Karpas-422 (cell line): Measurements from ENCODE around the gene TUSC2. TPM values are rescaled to one million over a fixed set of nuclear protein-coding genes. Genes with fewer than 3 reads are reported as not detected.

ENCODE experiments used
- DNase-seq: peaks from one replicate; pipeline ENCODE4 v3.0.0-alpha.2; 2015
- H2AFZ ChIP-seq: fragments of 200-600 bp; sonication (generic); 2 replicates; pipeline ENCODE4 v1.6.1; 2014; ENCODE audit warnings: antibody characterized with exemption, low read length, mixed read lengths
- H3K27ac ChIP-seq: fragments of 200-600 bp; sonication (generic); 2 replicates; pipeline ENCODE4 v1.5.1; 2014; ENCODE audit warnings: mild to moderate bottlenecking, low read length, moderate library complexity
- H3K27me3 ChIP-seq: fragments of 200-600 bp; sonication (generic); 2 replicates; pipeline ENCODE4 v1.6.1; 2014; ENCODE audit warnings: low read length, mixed read lengths
- H3K36me3 ChIP-seq: fragments of 200-600 bp; sonication (generic); 2 replicates; pipeline ENCODE4 v1.6.1; 2014; ENCODE audit warnings: low read length, mixed read lengths; ENCODE audit not compliant: insufficient read depth
- H3K4me1 ChIP-seq: fragments of 200-600 bp; sonication (generic); 2 replicates; pipeline ENCODE4 v1.6.1; 2014; ENCODE audit warnings: mild to moderate bottlenecking, low read length, mixed read lengths
- H3K4me2 ChIP-seq: fragments of 200-600 bp; sonication (generic); 2 replicates; pipeline ENCODE4 v1.6.1; 2014; ENCODE audit warnings: low read length, low read depth, mild to moderate bottlenecking; ENCODE audit not compliant: poor library complexity, severe bottlenecking
- H3K4me3 ChIP-seq: fragments of 200-600 bp; sonication (generic); 2 replicates; pipeline ENCODE4 v1.5.1; 2014; ENCODE audit warnings: mild to moderate bottlenecking, antibody characterized with exemption, low read length, mixed read lengths
- H3K79me2 ChIP-seq: fragments of 200-600 bp; sonication (generic); 2 replicates; pipeline ENCODE4 v1.6.1; 2014; ENCODE audit warnings: mild to moderate bottlenecking, low read length, mixed read lengths
- H3K9ac ChIP-seq: fragments of 200-600 bp; sonication (generic); 2 replicates; pipeline ENCODE4 v1.6.0; 2014; ENCODE audit warnings: low read length
- H3K9me2 ChIP-seq: fragments of 200-600 bp; sonication (generic), shearing (Covaris generic); replicated peaks from 2 replicates; pipeline ENCODE4 v1.6.0; 2014; ENCODE audit warnings: mild to moderate bottlenecking, low read length, moderate library complexity; ENCODE audit not compliant: insufficient read depth
- H3K9me3 ChIP-seq: fragments of 300-700, 200-600 bp; sonication (generic); 2 replicates; pipeline ENCODE4 v1.6.1; 2014; ENCODE audit warnings: low read length, mixed read lengths
- H4K20me1 ChIP-seq: fragments of 200-600 bp; sonication (generic); 2 replicates; pipeline ENCODE4 v1.6.1; 2014; ENCODE audit warnings: mild to moderate bottlenecking, antibody characterized with exemption, low read length, low read depth; ENCODE audit not compliant: insufficient read depth
- total RNA-seq: library from RNA; depleted of rRNA; stranded (reverse); fragments of >200 nt; shearing (Covaris generic); gene quantifications from 2 replicates; pipeline ENCODE4 v1.2.3, GENCODE V29; 2014; ENCODE audit warnings: low replicate concordance

TUSC2 gene
- total RNA-seq, 1 experiment from 2014 or later: 38.1 TPM

- Histone ChIP-seq H3K79me2 (peaks cover 29% of the 10 kb centered on the region), H3K9me2 (no peaks in the 10 kb centered on the region), H3K9ac (peak overlapping the region; percentile 99), H3K27ac (no peak overlapping the region), H4K20me1 (no peaks in the 10 kb centered on the region), H3K36me3 (no peaks in the 10 kb centered on the region), H3K4me2 (peak overlapping the region; percentile 97), H2AFZ (no peak overlapping the region), H3K9me3 (no peaks in the 10 kb centered on the region), H3K4me1 (peaks cover 48% of the 10 kb centered on the region), H3K4me3 (no peak overlapping the region), H3K27me3 (no peaks in the 10 kb centered on the region)
- no peak for DNase-seq
Measured at GRCh38 chr3:50341996-50342650, 14.1 kb upstream of the TUSC2 start.

GRCh38 chr3:50341537-50341936 is 13.5 kb upstream of the TUSC2 start:
- peaks cover 2% of the 10 kb centered on the region; the same call in 1 of the 2 replicates for H3K36me3 ChIP-seq
- H3K9me2 ChIP-seq: no peaks in the 10 kb centered on the region
- H3K27ac ChIP-seq: peak overlapping the region; percentile 91; the same call in 1 of the 2 replicates
- H3K79me2 ChIP-seq: peaks cover 35% of the 10 kb centered on the region
- H3K27me3 ChIP-seq: no peaks in the 10 kb centered on the region
- H3K4me1 ChIP-seq: peaks cover 48% of the 10 kb centered on the region
- no peaks in the 10 kb centered on the region for H3K9me3 ChIP-seq
- H4K20me1 ChIP-seq: peaks cover 3% of the 10 kb centered on the region; the same call in 1 of the 2 replicates
- H2AFZ ChIP-seq: no peak overlapping the region; the same call in 1 of the 2 replicates
- H3K9ac ChIP-seq: peak overlapping the region; percentile 99
- no peak for DNase-seq
- H3K4me3 ChIP-seq: peak overlapping the region; percentile 95
- peak overlapping the region; percentile 97 for H3K4me2 ChIP-seq

- Histone ChIP-seq H3K79me2 (peaks cover 44% of the 10 kb centered on the region), H3K27me3 (no peaks in the 10 kb centered on the region), H3K9ac (peak within 1 kb of the TSS; percentile 99), H3K9me3 (no peaks in the 10 kb centered on the region), H3K9me2 (no peaks in the 10 kb centered on the region), H3K27ac (peak within 1 kb of the TSS; percentile 91), H3K4me2 (peak within 1 kb of the TSS; percentile 97), H4K20me1 (peaks cover 9% of the 10 kb centered on the region; the same call in 1 of the 2 replicates), H3K4me1 (peaks cover 54% of the 10 kb centered on the region), H3K36me3 (peaks cover 10% of the 10 kb centered on the region; the same call in 1 of the 2 replicates), H3K4me3 (peak within 1 kb of the TSS; percentile 95), H2AFZ (no peak within 1 kb of the TSS; the same call in 1 of the 2 replicates)
- DNase-seq: peak; percentile 91
Measured at GRCh38 chr3:50340448-50341329, 12.7 kb upstream of the TUSC2 start, which contains the start of gene RASSF1. Gene RASSF1 (minus strand): TSS chr3:50340836. CDS start chr3:50340805, 31 bp downstream.

- Histone ChIP-seq H2AFZ (no peak overlapping the region), H3K4me2 (peak overlapping the region; percentile 97), H3K27ac (peak overlapping the region; percentile 91), H3K9ac (peak overlapping the region; percentile 99), H3K36me3 (peaks cover 11% of the 10 kb centered on the region; the same call in 1 of the 2 replicates), H3K27me3 (no peaks in the 10 kb centered on the region), H3K9me3 (no peaks in the 10 kb centered on the region), H3K79me2 (peaks cover 50% of the 10 kb centered on the region), H3K4me3 (peak overlapping the region; percentile 95), H3K9me2 (no peaks in the 10 kb centered on the region), H3K4me1 (peaks cover 56% of the 10 kb centered on the region), H4K20me1 (peaks cover 9% of the 10 kb centered on the region; the same call in 1 of the 2 replicates)
- DNase-seq: no peak
Measured at GRCh38 chr3:50340147-50340447, 12.1 kb upstream of the TUSC2 start.

- H3K36me3 ChIP-seq: peaks cover 13% of the 10 kb centered on the region
- peak overlapping the region; percentile 99 for H3K9ac ChIP-seq
- H4K20me1 ChIP-seq: peaks cover 10% of the 10 kb centered on the region; the same call in 1 of the 2 replicates
- H3K4me3 ChIP-seq: peak overlapping the region; percentile 95
- peak overlapping the region; percentile 97 for H3K4me2 ChIP-seq
- H3K27me3 ChIP-seq: no peaks in the 10 kb centered on the region
- no peaks in the 10 kb centered on the region for H3K9me2 ChIP-seq
- peaks cover 54% of the 10 kb centered on the region for H3K79me2 ChIP-seq
- peak; percentile 84 for DNase-seq
- H2AFZ ChIP-seq: no peak overlapping the region
- H3K9me3 ChIP-seq: no peaks in the 10 kb centered on the region
- H3K27ac ChIP-seq: peak overlapping the region; percentile 91
- H3K4me1 ChIP-seq: peaks cover 58% of the 10 kb centered on the region
Measured at GRCh38 chr3:50339485-50340146, 11.6 kb upstream of the TUSC2 start.

GRCh38 chr3:50338965-50339364 is 10.9 kb upstream of the TUSC2 start:
- peaks cover 19% of the 10 kb centered on the region for H3K36me3 ChIP-seq
- peak overlapping the region; percentile 97 for H3K4me2 ChIP-seq
- H3K9me2 ChIP-seq: no peaks in the 10 kb centered on the region
- peaks cover 17% of the 10 kb centered on the region; the same call in 1 of the 2 replicates for H4K20me1 ChIP-seq
- peak; percentile 82 for DNase-seq
- no peaks in the 10 kb centered on the region for H3K9me3 ChIP-seq
- peak overlapping the region; percentile 91 for H3K27ac ChIP-seq
- peaks cover 64% of the 10 kb centered on the region for H3K4me1 ChIP-seq
- peaks cover 61% of the 10 kb centered on the region for H3K79me2 ChIP-seq
- no peaks in the 10 kb centered on the region for H3K27me3 ChIP-seq
- H3K9ac ChIP-seq: peak overlapping the region; percentile 99
- no peak overlapping the region for H2AFZ ChIP-seq
- H3K4me3 ChIP-seq: peak overlapping the region; percentile 95

GRCh38 chr3:50337175-50337861 is 9.3 kb upstream of the TUSC2 start:
- peak overlapping the region; percentile 99 for H3K9ac ChIP-seq
- H2AFZ ChIP-seq: peak overlapping the region; percentile 16; the same call in 1 of the 2 replicates
- H3K4me1 ChIP-seq: peaks cover 66% of the 10 kb centered on the region
- peak overlapping the region; percentile 91 for H3K27ac ChIP-seq
- peak overlapping the region; percentile 97 for H3K4me2 ChIP-seq
- H3K9me3 ChIP-seq: no peaks in the 10 kb centered on the region
- peaks cover 66% of the 10 kb centered on the region for H3K79me2 ChIP-seq
- H3K4me3 ChIP-seq: peak overlapping the region; percentile 95
- H4K20me1 ChIP-seq: peaks cover 20% of the 10 kb centered on the region; the same call in 1 of the 2 replicates
- H3K9me2 ChIP-seq: no peaks in the 10 kb centered on the region
- DNase-seq: peak; percentile 99
- H3K36me3 ChIP-seq: peaks cover 22% of the 10 kb centered on the region
- no peaks in the 10 kb centered on the region for H3K27me3 ChIP-seq
